Measurements from ENCODE around the gene CACNG8.

- TF ChIP-seq, protein P1, sequence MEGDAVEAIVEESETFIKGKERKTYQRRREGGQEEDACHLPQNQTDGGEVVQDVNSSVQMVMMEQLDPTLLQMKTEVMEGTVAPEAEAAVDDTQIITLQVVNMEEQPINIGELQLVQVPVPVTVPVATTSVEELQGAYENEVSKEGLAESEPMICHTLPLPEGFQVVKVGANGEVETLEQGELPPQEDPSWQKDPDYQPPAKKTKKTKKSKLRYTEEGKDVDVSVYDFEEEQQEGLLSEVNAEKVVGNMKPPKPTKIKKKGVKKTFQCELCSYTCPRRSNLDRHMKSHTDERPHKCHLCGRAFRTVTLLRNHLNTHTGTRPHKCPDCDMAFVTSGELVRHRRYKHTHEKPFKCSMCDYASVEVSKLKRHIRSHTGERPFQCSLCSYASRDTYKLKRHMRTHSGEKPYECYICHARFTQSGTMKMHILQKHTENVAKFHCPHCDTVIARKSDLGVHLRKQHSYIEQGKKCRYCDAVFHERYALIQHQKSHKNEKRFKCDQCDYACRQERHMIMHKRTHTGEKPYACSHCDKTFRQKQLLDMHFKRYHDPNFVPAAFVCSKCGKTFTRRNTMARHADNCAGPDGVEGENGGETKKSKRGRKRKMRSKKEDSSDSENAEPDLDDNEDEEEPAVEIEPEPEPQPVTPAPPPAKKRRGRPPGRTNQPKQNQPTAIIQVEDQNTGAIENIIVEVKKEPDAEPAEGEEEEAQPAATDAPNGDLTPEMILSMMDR (IDR thresholded peaks at IDR 0.05 in 4 of 5, conservative IDR thresholded peaks at IDR 0.05 in 1 of 5) = no peak
- TF ChIP-seq POLR2A (IDR thresholded peaks at IDR 0.05) = no peak
Observed at GRCh38 chr19:53992815-53993214, 30.1 kb downstream of the CACNG8 start.

Measured in gastrocnemius medialis (tissue), 4 donors.